Colonic mucosa (tissue), 4 donors: ENCODE data around the gene GMCL2. TPM values are rescaled to one million over a fixed set of nuclear protein-coding genes. Genes with fewer than 3 reads are reported as not detected.

Experiments
- DNase-seq: peaks from one replicate; pipeline ENCODE4 v3.0.0-alpha.2; 2020
- H3K27ac ChIP-seq: fragments of 200-600 bp; one replicate; pipeline ENCODE4 v1.8.0; 2021
- H3K27me3 ChIP-seq: fragments of 200-600 bp; one replicate; pipeline ENCODE4 v1.8.0; 2021
- H3K36me3 ChIP-seq: fragments of 200-600 bp; one replicate; pipeline ENCODE4 v1.8.0; 2021
- H3K4me1 ChIP-seq: fragments of 200-600 bp; one replicate; pipeline ENCODE4 v1.8.0; 2021; ENCODE audit warnings: mild to moderate bottlenecking
- H3K4me3 ChIP-seq: fragments of 200-600 bp; one replicate; pipeline ENCODE4 v1.8.0; 2021
- H3K9ac ChIP-seq, 2 donors: one replicate each; pipeline ENCODE4 v1.7.0; 2013; ENCODE audit warnings: control low read depth in 2 of 2, low read depth in 2 of 2, low read length in 2 of 2
- H3K9me3 ChIP-seq: fragments of 200-600 bp; one replicate; pipeline ENCODE4 v1.8.0; 2021
- intact Hi-C: fragments of 100-400 bp; cut with DNase I; formaldehyde crosslinking; loops from one replicate; pipeline ENCODE4 v1.14.1; 2022
- total RNA-seq, 2 donors: library from RNA; stranded (reverse); fragmentation: NEBNext Ultra II Directional in 1 of 2; extraction: Animal tissue kit (Norgen Biotek cat#: 25700) in 1 of 2; gene quantifications; one replicate each; pipeline ENCODE4 v1.2.1, GENCODE V29; 2021
- TF ChIP-seq, protein P1 (sequence below): fragments of 200-600 bp; IDR thresholded peaks from one replicate; pipeline ENCODE4 v1.8.0; 2022; ENCODE audit warnings: antibody characterized with exemption, mild to moderate bottlenecking
- donor health status: healthy.
- donor health status: DM: no; HTN: no; CAD: no.
- donor health status: DM: no; HTN: no; CAD: no.

Gene GMCL2
- total RNA-seq, 2 donors from 2014 or later = not detected

DNA sequence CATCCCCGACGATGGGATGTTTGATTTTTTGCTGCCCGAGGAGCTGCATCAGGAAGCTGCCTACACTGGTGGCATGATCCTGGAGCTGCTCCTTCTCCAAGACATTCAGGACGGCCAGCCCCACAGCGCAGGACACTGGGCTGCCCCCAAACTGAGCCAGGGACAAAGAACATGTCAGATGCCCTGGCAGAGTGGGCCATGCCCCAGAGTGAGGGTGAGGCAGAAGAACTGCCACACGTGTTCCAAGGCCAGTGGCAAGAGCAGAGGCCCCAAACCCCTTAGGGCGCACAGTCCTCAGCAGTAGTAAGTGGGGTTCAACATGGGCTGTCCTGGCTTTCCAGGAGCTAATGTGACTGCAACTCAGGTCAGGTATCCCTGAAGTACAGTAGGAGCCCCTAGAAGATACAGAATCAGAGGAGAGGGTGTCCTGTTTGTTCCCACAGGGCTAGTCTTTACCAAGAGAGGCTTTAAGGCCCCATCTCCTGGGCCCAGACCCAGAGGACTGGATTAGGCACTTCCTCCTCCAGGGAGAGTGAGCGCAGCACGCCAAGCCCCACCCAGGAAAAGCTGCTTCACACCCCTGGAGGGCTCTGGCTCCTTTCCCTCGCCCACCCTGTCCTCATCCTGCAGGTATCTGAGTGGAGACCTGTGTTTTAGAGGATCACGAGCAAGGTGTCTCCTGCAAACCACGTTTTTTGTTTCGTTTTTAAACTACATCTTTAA is 28.3 kb upstream of the GMCL2 start:
- peak; percentile 75 for DNase-seq

DNA sequence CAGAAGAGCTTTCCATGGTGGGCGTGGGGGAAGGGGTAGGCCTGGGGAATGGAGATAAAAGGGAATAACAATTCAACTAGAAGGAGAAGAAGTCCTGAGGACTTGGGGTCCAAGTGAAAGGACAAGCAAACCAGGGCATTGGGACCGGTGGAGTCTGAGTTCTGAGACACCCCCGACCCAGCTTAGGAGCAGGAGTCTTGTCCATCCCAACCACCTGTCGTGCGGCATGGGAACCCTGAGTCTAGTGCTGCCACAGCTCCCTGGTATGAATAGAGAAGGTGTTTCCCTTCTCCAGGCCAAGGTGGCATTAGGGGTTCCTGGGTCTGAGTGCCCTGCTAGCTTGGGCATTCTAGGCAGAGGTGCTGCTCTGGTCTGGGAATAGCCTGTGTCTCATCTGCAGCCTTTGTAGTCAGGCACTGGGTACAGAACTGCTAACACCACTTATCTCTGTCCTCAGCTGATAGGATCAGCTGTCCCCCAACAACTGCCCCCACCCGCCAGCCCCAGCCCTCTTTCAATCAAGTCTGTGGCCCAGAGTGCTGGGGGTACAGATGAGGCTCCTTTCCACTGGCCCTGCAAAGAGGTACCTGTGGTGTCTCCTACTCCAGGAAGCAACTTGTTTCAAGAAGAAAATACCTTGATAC is 27.1 kb upstream of the GMCL2 start:
- intact Hi-C loops = no loop called here
- Histone ChIP-seq H3K9me3 (no peaks in the 10 kb centered on the region), H3K4me1 (peaks cover 29% of the 10 kb centered on the region), H3K4me3 (no peak overlapping the region), H3K36me3 (peaks cover 17% of the 10 kb centered on the region), H3K9ac (peak overlapping the region; percentile 47 to 80), H3K27ac (peak overlapping the region; percentile 90), H3K27me3 (no peaks in the 10 kb centered on the region)
- TF ChIP-seq, protein P1, sequence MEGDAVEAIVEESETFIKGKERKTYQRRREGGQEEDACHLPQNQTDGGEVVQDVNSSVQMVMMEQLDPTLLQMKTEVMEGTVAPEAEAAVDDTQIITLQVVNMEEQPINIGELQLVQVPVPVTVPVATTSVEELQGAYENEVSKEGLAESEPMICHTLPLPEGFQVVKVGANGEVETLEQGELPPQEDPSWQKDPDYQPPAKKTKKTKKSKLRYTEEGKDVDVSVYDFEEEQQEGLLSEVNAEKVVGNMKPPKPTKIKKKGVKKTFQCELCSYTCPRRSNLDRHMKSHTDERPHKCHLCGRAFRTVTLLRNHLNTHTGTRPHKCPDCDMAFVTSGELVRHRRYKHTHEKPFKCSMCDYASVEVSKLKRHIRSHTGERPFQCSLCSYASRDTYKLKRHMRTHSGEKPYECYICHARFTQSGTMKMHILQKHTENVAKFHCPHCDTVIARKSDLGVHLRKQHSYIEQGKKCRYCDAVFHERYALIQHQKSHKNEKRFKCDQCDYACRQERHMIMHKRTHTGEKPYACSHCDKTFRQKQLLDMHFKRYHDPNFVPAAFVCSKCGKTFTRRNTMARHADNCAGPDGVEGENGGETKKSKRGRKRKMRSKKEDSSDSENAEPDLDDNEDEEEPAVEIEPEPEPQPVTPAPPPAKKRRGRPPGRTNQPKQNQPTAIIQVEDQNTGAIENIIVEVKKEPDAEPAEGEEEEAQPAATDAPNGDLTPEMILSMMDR = no peak
- no peak for DNase-seq

More for the DNA sequence above, 28.3 kb upstream of the GMCL2 start:
- no peaks in the 10 kb centered on the region for H3K27me3 ChIP-seq
- peaks cover 29% of the 10 kb centered on the region for H3K4me1 ChIP-seq
- peaks cover 8% of the 10 kb centered on the region for H3K36me3 ChIP-seq
- intact Hi-C loops = no loop called here
- no peaks in the 10 kb centered on the region for H3K9me3 ChIP-seq
- no peak overlapping the region for H3K4me3 ChIP-seq
- H3K9ac ChIP-seq = peak overlapping the region; percentile 68 to 80
- peak overlapping the region; percentile 90 for H3K27ac ChIP-seq
- TF ChIP-seq, protein P1 = no peak

DNA sequence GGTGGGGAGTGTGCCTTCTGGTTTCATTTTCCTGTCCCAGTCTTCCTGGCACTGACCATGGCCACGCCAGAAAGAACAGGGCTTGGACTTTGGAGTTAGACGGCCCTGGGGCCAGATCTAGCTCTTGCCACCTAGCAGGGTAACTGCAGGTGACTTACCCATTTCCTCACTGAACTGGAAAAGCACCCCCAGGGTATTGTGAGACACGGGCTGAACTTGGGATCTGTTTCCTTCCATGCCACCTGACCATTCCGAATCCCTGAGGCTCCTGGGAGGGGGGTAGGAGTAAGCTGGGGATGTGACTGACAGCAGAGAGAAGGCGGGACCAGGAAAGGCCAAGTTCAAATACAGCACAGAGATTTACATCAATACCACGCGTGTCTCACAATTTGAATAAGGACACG is 26.6 kb upstream of the GMCL2 start:
- peak overlapping the region; percentile 90 for H3K27ac ChIP-seq
- H3K4me3 ChIP-seq = no peak overlapping the region
- H3K9ac ChIP-seq = peak overlapping the region in 1 of 2 donors; percentile 80
- peaks cover 34% of the 10 kb centered on the region for H3K4me1 ChIP-seq
- TF ChIP-seq, protein P1 = no peak
- intact Hi-C loops = no loop called here
- no peaks in the 10 kb centered on the region for H3K27me3 ChIP-seq
- H3K9me3 ChIP-seq = no peaks in the 10 kb centered on the region
- peaks cover 17% of the 10 kb centered on the region for H3K36me3 ChIP-seq
- DNase-seq = peak; percentile 76

DNA sequence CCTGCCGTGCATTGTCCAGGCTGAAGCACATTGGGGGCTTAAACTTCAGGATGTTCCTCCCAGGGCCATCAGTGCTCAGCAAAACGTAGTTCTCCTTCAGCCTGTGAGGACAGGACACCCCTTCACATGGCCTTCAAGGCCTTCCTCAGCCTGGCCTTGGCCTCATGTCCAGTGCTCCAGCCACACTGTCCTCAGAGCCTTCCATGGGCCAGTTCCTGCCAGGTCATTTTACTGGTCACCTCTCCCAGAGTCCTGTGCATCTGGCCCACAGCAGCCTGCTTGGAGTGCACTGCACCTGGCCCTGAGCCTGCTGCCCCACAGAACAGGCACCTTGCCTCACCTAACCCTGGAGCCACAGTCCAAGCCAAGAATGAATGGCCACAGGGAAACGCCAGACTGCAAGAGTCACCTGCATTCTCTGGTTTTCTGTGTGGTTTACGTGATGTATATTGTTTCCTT is 25.9 kb upstream of the GMCL2 start:
- TF ChIP-seq, protein P1 = no peak
- no peak for DNase-seq
- Histone ChIP-seq H3K9ac (peak overlapping the region; percentile 19 to 80), H3K9me3 (no peaks in the 10 kb centered on the region), H3K27ac (peak overlapping the region; percentile 90), H3K27me3 (no peaks in the 10 kb centered on the region), H3K4me3 (no peak overlapping the region), H3K4me1 (peaks cover 34% of the 10 kb centered on the region), H3K36me3 (peaks cover 17% of the 10 kb centered on the region)
- intact Hi-C loops = no loop called here

DNA sequence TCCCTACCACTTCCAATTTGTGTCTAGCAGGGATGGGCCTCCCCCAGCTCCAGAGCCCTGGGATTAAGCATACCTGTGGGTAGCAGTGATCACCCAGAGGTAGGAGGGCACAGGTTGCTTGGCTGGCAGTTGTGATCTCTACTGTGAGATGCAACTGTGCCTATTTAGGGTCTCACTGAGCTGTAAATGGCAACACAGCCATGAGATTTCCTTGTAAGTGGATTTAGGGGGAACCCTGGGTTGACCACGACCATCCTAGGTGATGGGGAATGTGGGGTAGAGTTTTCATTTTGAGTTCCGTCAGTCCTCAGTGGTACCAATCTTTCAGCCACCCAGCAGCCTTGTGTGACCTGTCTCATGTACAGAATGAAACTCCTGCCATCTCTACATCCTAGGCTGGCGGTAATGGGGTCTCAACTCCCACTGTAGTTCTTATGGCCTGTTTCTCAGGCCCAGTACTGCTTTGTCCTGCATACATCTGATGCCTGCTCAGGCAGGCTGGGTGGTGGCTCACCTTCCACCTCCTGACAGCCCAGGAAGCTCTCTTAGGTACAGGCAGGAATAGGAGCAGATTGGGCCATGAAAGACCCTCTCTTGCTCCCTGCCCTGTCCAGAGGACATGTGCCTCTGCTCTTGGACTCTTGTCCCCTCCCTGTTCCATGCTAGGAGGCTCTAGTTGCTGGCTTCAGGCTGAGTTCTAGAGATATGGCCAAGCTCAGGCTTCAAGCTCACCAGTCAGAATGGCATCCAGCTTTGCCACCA is 25.3 kb upstream of the GMCL2 start:
- Histone ChIP-seq H3K36me3 (peaks cover 17% of the 10 kb centered on the region), H3K9ac (peak overlapping the region; percentile 19 to 80), H3K27me3 (no peaks in the 10 kb centered on the region), H3K4me1 (peaks cover 37% of the 10 kb centered on the region), H3K27ac (peak overlapping the region; percentile 90), H3K9me3 (no peaks in the 10 kb centered on the region), H3K4me3 (no peak overlapping the region)
- DNase-seq = no peak
- TF ChIP-seq, protein P1 = no peak
- intact Hi-C loops = no loop called here
